ENCODE data around the gene C1RL.

DNA sequence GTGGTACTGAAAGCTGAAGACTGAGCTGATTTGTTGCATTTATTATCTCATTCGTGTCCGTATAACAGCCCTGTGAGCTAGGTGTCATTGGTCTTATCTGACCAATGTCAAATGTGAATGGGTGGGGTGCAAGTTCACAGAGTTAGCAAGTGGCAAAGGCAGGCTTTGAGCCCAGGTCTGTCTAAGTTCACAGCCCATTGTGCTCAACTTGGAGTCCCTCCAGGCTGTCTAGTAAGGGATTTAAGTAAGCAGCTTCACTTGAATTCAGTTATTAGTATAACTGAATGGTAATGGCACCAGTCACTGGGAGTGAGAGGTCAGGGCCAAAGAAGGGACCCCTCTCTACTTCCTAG, 40.0 kb downstream of the C1RL start:
- TF ChIP-seq POLR2A (IDR thresholded peaks at IDR 0.05): no peak
- TF ChIP-seq CTCF (IDR thresholded peaks at IDR 0.05): no peak

All from heart left ventricle (tissue), 13 donors.